ENCODE data around the gene ITIH1. TPM values are rescaled to one million over a fixed set of nuclear protein-coding genes. Genes with fewer than 3 reads are reported as not detected.

The ITIH1 gene
- total and polyA plus RNA-seq, 7 donors: 0.85 TPM; not detected in 6

DNA sequence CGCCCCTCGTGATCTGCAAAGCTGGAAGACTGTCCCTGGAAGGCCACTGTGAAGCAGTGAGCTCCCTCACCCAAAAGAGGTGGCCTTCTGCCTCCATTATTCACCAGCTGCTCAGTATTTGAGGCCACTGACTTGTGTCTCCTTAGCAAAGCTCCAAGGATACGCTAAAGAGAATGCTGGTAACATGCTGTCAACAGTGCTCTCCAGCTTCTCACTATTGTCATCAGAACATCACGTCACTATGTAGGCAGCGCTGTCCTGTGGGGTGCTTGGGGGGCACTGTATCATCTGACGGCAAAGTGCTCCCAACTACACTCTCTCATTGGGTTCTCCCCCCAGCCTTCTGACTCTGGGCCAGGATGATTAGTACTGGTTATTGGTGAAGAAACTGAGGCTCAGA is 38.8 kb downstream of the ITIH1 start:
- H3K27ac ChIP-seq: no peak overlapping the region
- WGBS, 2 donors: 91 to 95% methylated on average over 6 of the region's 6 CpGs
- H3K27me3 ChIP-seq: no peaks in the 10 kb centered on the region
- H3K36me3 ChIP-seq: no peaks in the 10 kb centered on the region
- DNase-seq: no peak
- no peaks in the 10 kb centered on the region for H3K4me1 ChIP-seq
- H3K9me3 ChIP-seq: no peaks in the 10 kb centered on the region
- TF ChIP-seq, protein P1, sequence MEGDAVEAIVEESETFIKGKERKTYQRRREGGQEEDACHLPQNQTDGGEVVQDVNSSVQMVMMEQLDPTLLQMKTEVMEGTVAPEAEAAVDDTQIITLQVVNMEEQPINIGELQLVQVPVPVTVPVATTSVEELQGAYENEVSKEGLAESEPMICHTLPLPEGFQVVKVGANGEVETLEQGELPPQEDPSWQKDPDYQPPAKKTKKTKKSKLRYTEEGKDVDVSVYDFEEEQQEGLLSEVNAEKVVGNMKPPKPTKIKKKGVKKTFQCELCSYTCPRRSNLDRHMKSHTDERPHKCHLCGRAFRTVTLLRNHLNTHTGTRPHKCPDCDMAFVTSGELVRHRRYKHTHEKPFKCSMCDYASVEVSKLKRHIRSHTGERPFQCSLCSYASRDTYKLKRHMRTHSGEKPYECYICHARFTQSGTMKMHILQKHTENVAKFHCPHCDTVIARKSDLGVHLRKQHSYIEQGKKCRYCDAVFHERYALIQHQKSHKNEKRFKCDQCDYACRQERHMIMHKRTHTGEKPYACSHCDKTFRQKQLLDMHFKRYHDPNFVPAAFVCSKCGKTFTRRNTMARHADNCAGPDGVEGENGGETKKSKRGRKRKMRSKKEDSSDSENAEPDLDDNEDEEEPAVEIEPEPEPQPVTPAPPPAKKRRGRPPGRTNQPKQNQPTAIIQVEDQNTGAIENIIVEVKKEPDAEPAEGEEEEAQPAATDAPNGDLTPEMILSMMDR (IDR thresholded peaks at IDR 0.05): no peak
- TF ChIP-seq EP300 (IDR thresholded peaks at IDR 0.05) (no peak), POLR2A (IDR thresholded peaks at IDR 0.05) (no peak), POLR2AphosphoS5 (IDR thresholded peaks at IDR 0.05) (no peak)
- H3K4me3 ChIP-seq: no peak overlapping the region
- intact Hi-C loops (cut with DNase I): no loop called here

DNA sequence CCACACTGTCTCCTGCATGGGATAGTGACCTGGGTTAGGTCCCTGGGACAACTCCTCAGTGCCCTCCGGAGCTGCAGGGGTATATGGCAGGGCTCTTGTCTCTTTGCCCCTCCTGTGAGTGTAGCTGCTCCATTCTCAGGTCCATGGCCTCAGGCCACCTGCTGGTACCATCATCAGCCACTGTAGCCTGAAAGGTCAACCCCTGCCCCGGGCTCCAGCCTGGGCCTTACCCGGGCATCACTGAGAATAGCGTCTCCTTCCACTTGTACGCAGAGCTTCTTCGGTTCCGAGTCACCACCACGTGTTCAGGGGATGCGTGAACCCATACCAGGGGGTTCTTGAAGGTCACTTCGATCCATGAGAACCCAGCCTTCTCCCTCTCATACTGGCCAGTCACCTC is 39.3 kb downstream of the ITIH1 start:
- no peaks in the 10 kb centered on the region for H3K4me1 ChIP-seq

DNA sequence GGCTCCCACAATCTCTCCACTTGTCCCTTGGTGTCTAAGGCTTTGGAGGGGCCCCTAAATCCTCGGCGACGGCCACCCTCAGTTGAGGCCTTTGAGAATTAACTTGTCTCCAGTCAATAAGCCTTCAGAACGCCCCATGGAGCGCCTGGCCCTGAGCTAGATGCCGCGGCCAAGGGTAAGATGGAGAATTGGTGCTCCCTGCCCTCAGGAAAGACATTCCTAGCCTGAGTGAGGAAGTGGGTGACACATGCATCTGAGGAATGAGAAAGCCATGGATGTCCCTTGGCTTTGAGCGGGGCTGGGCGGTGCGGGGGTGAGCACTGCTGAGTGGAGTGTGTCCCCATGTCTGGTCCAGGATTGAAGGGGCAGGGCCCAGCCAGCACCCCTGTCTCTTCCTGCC is 39.8 kb downstream of the ITIH1 start:
- intact Hi-C loops (cut with DNase I): no loop called here
- Histone ChIP-seq H3K4me3 (no peak overlapping the region), H3K36me3 (no peaks in the 10 kb centered on the region), H3K4me1 (no peaks in the 10 kb centered on the region), H3K27me3 (no peaks in the 10 kb centered on the region), H3K27ac (no peak overlapping the region), H3K9me3 (no peaks in the 10 kb centered on the region)
- WGBS, 2 donors: 95% methylated on average over 10 of the region's 10 CpGs
- DNase-seq: no peak
- TF ChIP-seq POLR2AphosphoS5 (IDR thresholded peaks at IDR 0.05): no peak
- TF ChIP-seq POLR2A (IDR thresholded peaks at IDR 0.05): no peak
- TF ChIP-seq EP300 (IDR thresholded peaks at IDR 0.05): no peak
- TF ChIP-seq, protein P1 (IDR thresholded peaks at IDR 0.05): no peak

More for the DNA sequence above, 39.3 kb downstream of the ITIH1 start:
- H3K27me3 ChIP-seq: no peaks in the 10 kb centered on the region
- no peaks in the 10 kb centered on the region for H3K36me3 ChIP-seq
- no peak overlapping the region for H3K4me3 ChIP-seq
- no peak for DNase-seq
- no peaks in the 10 kb centered on the region for H3K9me3 ChIP-seq
- H3K27ac ChIP-seq: no peak overlapping the region
- 93 to 94% methylated on average over 10 of the region's 10 CpGs for WGBS, 2 donors
- TF ChIP-seq POLR2A (IDR thresholded peaks at IDR 0.05): no peak
- no peak for TF ChIP-seq POLR2AphosphoS5 (IDR thresholded peaks at IDR 0.05)
- TF ChIP-seq EP300 (IDR thresholded peaks at IDR 0.05): no peak
- TF ChIP-seq, protein P1 (IDR thresholded peaks at IDR 0.05): no peak
- intact Hi-C loops (cut with DNase I): no loop called here

DNA sequence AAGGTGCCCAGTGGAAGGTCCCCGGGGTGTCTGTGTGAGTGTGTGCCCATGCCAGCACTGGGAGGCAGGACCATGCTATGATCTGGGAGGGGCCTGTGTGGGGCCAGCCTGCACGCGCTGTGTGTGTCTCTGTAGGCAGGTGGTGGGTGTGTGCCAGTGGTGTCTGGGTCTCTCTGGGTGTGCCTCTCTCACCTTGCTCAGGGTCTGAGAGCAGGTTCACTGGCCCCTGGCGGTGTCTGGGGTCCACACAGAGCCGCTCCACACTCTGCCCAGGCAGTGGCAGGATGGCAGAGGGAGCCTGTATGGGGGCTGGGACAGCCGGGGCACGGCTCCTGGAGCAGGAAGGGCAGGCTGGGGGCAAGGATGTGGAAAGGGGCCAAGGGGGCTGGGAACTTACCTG is 40.5 kb downstream of the ITIH1 start:
- intact Hi-C loops (cut with DNase I): no loop called here

More for the DNA sequence above, 40.5 kb downstream of the ITIH1 start:
- Histone ChIP-seq H3K27ac (no peak overlapping the region), H3K27me3 (no peaks in the 10 kb centered on the region), H3K9me3 (no peaks in the 10 kb centered on the region), H3K4me3 (no peak overlapping the region), H3K4me1 (no peaks in the 10 kb centered on the region), H3K36me3 (peaks cover 0 to under 1% (median 0%) of the 10 kb centered on the region in 4 donors)
- WGBS, 2 donors: 91 to 95% methylated on average over 7 of the region's 7 CpGs
- no peak for DNase-seq
- TF ChIP-seq EP300 (IDR thresholded peaks at IDR 0.05) (no peak), POLR2A (IDR thresholded peaks at IDR 0.05) (no peak), POLR2AphosphoS5 (IDR thresholded peaks at IDR 0.05) (no peak)
- TF ChIP-seq, protein P1 (IDR thresholded peaks at IDR 0.05): no peak

All from sigmoid colon (tissue), 7 donors.